Peyer's patch (tissue), 4 donors: Measurements from ENCODE around the gene ODC1. TPM values are rescaled to one million over a fixed set of nuclear protein-coding genes. Genes with fewer than 3 reads are reported as not detected.

Experiments
- DNase-seq, 3 donors: peaks; one replicate each; pipeline ENCODE4 v3.0.0-alpha.2; 2017 to 2019
- H3K27ac ChIP-seq, 4 donors: fragments of 200-600 bp; sonication (generic); one replicate each; pipeline ENCODE4 v1.5.1; 2016 to 2019
- H3K27me3 ChIP-seq, 2 donors: fragments of 200-600 bp; sonication (generic); one replicate each; pipeline ENCODE4 v1.5.1; 2019
- H3K36me3 ChIP-seq, 3 donors: fragments of 200-600 bp; sonication (generic); one replicate each; pipeline ENCODE4 v1.5.1; 2016 to 2019
- H3K4me1 ChIP-seq, 4 donors: fragments of 200-600 bp; sonication (generic); one replicate each; pipeline ENCODE4 v1.5.1; 2016 to 2019
- H3K4me3 ChIP-seq, 4 donors: fragments of 200-600 bp; sonication (generic); 1 replicate in 3 of 4; 2 replicates in 1 of 4; pipeline ENCODE4 v1.5.1; 2016 to 2019; ENCODE audit warnings: mild to moderate bottlenecking in 1 of 4
- H3K9me3 ChIP-seq, 4 donors: fragments of 200-600 bp; sonication (generic); one replicate each; pipeline ENCODE4 v1.5.1; 2016 to 2019; ENCODE audit warnings: mild to moderate bottlenecking in 1 of 4
- POLR2A ChIP-seq, 2 donors: fragments of 450-650 bp; IDR thresholded peaks; one replicate each; pipeline ENCODE4 v1.5.1; 2017; ENCODE audit warnings: antibody characterized with exemption in 2 of 2, mild to moderate bottlenecking in 2 of 2, moderate library complexity in 2 of 2
- total RNA-seq, 4 donors: library from RNA; depleted of rRNA; stranded (reverse); fragments of >200 nt; gene quantifications; one replicate each; pipeline ENCODE4 v1.1.0, GENCODE V29; 2016
- TF ChIP-seq, protein P1 (sequence below), 6 experiments: fragments of 450-650 bp in 4 of 6; fragments of 200-600 bp in 2 of 6; sonication (generic) in 1 of 6; IDR thresholded peaks; one replicate each; pipeline ENCODE4 v1.5.1; 2017 to 2019; ENCODE audit warnings: antibody characterized with exemption in 6 of 6, mild to moderate bottlenecking in 3 of 6, moderate library complexity in 1 of 6

ODC1 gene
- total RNA-seq, 4 donors from 2014 or later, result 31.5 to 91.6 (median 55.6) TPM

- no peaks in the 10 kb centered on the region for H3K27me3 ChIP-seq
- H3K4me3 ChIP-seq, result no peak overlapping the region
- no peak overlapping the region for H3K27ac ChIP-seq
- no peaks in the 10 kb centered on the region for H3K4me1 ChIP-seq
- peak in 2 of 3 donors; percentile 21 to 22 for DNase-seq
- TF ChIP-seq, protein P1, sequence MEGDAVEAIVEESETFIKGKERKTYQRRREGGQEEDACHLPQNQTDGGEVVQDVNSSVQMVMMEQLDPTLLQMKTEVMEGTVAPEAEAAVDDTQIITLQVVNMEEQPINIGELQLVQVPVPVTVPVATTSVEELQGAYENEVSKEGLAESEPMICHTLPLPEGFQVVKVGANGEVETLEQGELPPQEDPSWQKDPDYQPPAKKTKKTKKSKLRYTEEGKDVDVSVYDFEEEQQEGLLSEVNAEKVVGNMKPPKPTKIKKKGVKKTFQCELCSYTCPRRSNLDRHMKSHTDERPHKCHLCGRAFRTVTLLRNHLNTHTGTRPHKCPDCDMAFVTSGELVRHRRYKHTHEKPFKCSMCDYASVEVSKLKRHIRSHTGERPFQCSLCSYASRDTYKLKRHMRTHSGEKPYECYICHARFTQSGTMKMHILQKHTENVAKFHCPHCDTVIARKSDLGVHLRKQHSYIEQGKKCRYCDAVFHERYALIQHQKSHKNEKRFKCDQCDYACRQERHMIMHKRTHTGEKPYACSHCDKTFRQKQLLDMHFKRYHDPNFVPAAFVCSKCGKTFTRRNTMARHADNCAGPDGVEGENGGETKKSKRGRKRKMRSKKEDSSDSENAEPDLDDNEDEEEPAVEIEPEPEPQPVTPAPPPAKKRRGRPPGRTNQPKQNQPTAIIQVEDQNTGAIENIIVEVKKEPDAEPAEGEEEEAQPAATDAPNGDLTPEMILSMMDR (IDR thresholded peaks at IDR 0.05), result no peak
- TF ChIP-seq POLR2A (IDR thresholded peaks at IDR 0.05), result no peak
- no peaks in the 10 kb centered on the region for H3K9me3 ChIP-seq
- no peaks in the 10 kb centered on the region for H3K36me3 ChIP-seq
Measured at GRCh38 chr2:10476723-10477442, 28.8 kb upstream of the ODC1 start.

- Histone ChIP-seq H3K27me3 (no peaks in the 10 kb centered on the region), H3K4me1 (no peaks in the 10 kb centered on the region), H3K4me3 (no peak overlapping the region), H3K27ac (no peak overlapping the region), H3K36me3 (no peaks in the 10 kb centered on the region), H3K9me3 (no peaks in the 10 kb centered on the region)
- TF ChIP-seq, protein P1 (IDR thresholded peaks at IDR 0.05), result no peak
- no peak for TF ChIP-seq POLR2A (IDR thresholded peaks at IDR 0.05)
- peak in 1 of 3 donors; percentile 22 for DNase-seq
Measured at GRCh38 chr2:10475811-10476660, 27.9 kb upstream of the ODC1 start.

DNA sequence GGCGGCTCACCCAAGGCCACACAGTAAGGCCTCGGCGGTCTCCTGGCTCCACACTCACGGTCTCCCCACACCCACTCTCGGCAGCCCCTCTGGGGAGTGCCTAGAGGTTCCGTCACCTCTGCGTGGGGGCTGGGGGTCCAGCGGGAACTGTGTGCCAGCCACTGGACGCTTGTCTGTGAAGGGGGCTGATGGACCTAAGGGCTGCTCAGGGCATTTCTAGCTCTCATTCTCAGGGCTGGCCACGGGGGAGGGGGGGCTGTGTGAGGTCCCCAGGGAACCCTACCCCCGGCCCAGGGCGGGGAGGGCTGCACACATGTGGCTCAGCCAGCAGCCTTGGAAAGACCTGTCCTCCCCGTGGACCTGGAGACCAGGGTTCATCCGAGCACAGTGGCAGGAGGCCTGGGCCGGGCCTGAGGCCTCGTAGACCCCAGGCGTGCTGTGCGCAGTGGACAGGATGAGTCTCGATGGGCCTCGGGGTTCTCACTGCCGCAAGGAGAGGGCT, 27.1 kb upstream of the ODC1 start:
- no peaks in the 10 kb centered on the region for H3K4me1 ChIP-seq
- no peak overlapping the region for H3K27ac ChIP-seq
- H3K36me3 ChIP-seq, result no peaks in the 10 kb centered on the region
- TF ChIP-seq, protein P1 (IDR thresholded peaks at IDR 0.05), result no peak
- no peak for TF ChIP-seq POLR2A (IDR thresholded peaks at IDR 0.05)
- H3K9me3 ChIP-seq, result no peaks in the 10 kb centered on the region
- no peaks in the 10 kb centered on the region for H3K27me3 ChIP-seq
- no peak overlapping the region for H3K4me3 ChIP-seq
- DNase-seq, result peak in 2 of 3 donors; percentile 24 to 31

GRCh38 chr2:10473121-10473756, 25.1 kb upstream of the ODC1 start:
- Histone ChIP-seq H3K4me3 (no peak overlapping the region), H3K9me3 (no peaks in the 10 kb centered on the region), H3K36me3 (no peaks in the 10 kb centered on the region), H3K4me1 (no peaks in the 10 kb centered on the region), H3K27me3 (no peaks in the 10 kb centered on the region), H3K27ac (no peak overlapping the region)
- peak in 1 of 3 donors; percentile 31 for DNase-seq
- TF ChIP-seq POLR2A (IDR thresholded peaks at IDR 0.05), result no peak
- TF ChIP-seq, protein P1 (IDR thresholded peaks at IDR 0.05), result no peak

DNA sequence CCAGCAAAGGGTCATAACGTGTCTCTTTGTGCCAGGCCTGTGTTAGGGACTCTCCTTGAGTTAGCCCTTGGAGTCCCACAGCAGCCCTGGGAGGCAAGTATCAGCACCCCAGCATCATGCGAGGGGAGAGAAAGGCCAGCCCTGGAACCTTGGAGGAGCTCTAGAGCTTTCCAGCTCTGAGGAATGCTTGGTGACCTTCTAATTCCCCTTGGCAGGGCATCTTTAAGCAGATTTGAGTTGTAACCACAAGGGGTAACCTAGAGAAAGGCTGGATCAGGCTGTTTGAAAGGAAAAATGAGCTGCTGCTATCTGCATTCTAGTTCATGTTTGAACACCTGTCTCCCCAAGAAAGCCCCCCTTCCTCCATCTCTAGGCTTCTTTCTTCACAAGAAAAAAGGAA, 23.8 kb upstream of the ODC1 start:
- DNase-seq, result peak in 1 of 3 donors; percentile 26
- Histone ChIP-seq H3K4me3 (no peak overlapping the region), H3K36me3 (no peaks in the 10 kb centered on the region), H3K9me3 (no peaks in the 10 kb centered on the region), H3K27ac (no peak overlapping the region), H3K4me1 (no peaks in the 10 kb centered on the region), H3K27me3 (no peaks in the 10 kb centered on the region)
- TF ChIP-seq, protein P1 (IDR thresholded peaks at IDR 0.05), result no peak
- no peak for TF ChIP-seq POLR2A (IDR thresholded peaks at IDR 0.05)
